HFFc6 (cell line): ENCODE measurements around the gene SCML1. TPM values are rescaled to one million over a fixed set of nuclear protein-coding genes. Genes with fewer than 3 reads are reported as not detected.

ENCODE experiments used
- DNase-seq: peaks from one replicate; pipeline ENCODE4 v3.0.0-alpha.2; 2018
- H3K27ac Mint-ChIP-seq: 2 replicates; pipeline ENCODE4 v1.8.0; 2020; ENCODE audit warnings: mild to moderate bottlenecking, mixed read lengths
- H3K27me3 Mint-ChIP-seq: 2 replicates; pipeline ENCODE4 v1.8.0; 2021; ENCODE audit warnings: mild to moderate bottlenecking, moderate library complexity, mixed read lengths; ENCODE audit not compliant: insufficient read depth
- H3K36me3 Mint-ChIP-seq: 2 replicates; pipeline ENCODE4 v1.8.0; 2021; ENCODE audit warnings: low read depth, mixed read lengths
- H3K4me1 Mint-ChIP-seq: 2 replicates; pipeline ENCODE4 v1.8.0; 2020; ENCODE audit warnings: low read depth, mixed read lengths
- H3K4me3 Mint-ChIP-seq: 2 replicates; pipeline ENCODE4 v1.8.0; 2020; ENCODE audit warnings: mild to moderate bottlenecking, moderate library complexity, mixed read lengths
- H3K9me3 Mint-ChIP-seq: 2 replicates; pipeline ENCODE4 v1.8.0; 2020; ENCODE audit warnings: mild to moderate bottlenecking, mixed read lengths
- total RNA-seq, 6 experiments: library from RNA; stranded (reverse); fragmentation: NEBNext Ultra II Directional; extraction: Animal tissue kit (Norgen Biotek cat#: 25700); gene quantifications; 2 replicates in 1 of 6; 3 replicates in 5 of 6; pipeline ENCODE4 v1.2.3, GENCODE V29; 2021
- TF ChIP-seq, protein P1 (sequence below): fragments of 200-600 bp; sonication (generic); IDR thresholded peaks from 2 replicates; pipeline ENCODE4 v1.5.0; 2021; ENCODE audit warnings: antibody characterized with exemption, mild to moderate bottlenecking

Gene SCML1
- total RNA-seq, 6 experiments from 2014 or later, result 7.3 to 11.3 (median 9.8) TPM

DNA sequence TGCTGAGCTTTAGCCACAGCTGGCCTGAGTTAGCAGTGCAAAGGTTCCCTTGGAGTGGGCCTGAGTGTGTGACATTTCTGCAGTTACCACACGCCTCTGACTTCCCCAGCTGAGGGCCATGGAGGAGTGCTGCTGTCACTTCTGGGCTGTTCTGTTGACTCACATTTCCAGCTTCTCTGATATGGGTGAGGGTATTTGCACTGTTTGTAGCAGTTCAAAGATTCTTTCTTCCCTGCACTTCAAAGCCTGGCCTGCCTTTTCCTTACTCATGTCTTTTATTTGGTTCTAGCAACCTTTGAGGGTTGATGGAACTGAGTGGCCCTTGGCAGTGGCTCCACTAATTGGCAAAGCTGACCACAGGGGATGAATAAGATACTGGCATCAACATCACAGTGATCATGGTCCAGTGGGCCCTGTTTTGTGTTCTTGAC lies 26.4 kb upstream of the SCML1 start:
- H3K27ac Mint-ChIP-seq, result no peak overlapping the region
- no peak for DNase-seq
- peaks cover 11% of the 10 kb centered on the region for H3K4me1 Mint-ChIP-seq
- TF ChIP-seq, protein P1, sequence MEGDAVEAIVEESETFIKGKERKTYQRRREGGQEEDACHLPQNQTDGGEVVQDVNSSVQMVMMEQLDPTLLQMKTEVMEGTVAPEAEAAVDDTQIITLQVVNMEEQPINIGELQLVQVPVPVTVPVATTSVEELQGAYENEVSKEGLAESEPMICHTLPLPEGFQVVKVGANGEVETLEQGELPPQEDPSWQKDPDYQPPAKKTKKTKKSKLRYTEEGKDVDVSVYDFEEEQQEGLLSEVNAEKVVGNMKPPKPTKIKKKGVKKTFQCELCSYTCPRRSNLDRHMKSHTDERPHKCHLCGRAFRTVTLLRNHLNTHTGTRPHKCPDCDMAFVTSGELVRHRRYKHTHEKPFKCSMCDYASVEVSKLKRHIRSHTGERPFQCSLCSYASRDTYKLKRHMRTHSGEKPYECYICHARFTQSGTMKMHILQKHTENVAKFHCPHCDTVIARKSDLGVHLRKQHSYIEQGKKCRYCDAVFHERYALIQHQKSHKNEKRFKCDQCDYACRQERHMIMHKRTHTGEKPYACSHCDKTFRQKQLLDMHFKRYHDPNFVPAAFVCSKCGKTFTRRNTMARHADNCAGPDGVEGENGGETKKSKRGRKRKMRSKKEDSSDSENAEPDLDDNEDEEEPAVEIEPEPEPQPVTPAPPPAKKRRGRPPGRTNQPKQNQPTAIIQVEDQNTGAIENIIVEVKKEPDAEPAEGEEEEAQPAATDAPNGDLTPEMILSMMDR, result no peak
- no peaks in the 10 kb centered on the region for H3K9me3 Mint-ChIP-seq
- no peaks in the 10 kb centered on the region for H3K27me3 Mint-ChIP-seq
- H3K36me3 Mint-ChIP-seq, result no peaks in the 10 kb centered on the region
- no peak overlapping the region for H3K4me3 Mint-ChIP-seq

DNA sequence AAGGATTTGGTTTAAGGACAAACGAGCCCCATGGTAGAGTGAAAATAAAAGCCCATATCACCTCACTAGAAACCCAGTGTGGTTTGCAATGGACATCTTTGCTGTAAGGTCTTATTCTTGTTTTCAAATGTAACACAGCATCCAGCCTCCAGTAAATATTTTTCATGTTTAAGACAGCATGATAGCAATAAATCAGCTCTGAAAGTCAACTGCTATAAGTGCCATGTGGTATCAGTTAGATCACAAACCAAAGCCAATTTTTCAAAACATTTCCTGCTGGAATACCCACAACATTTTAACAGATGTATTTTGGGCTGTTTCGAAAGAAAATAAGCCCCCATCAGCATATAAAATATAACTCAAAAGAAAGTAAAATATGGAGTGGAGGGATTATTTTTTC lies 24.0 kb upstream of the SCML1 start:
- no peaks in the 10 kb centered on the region for H3K9me3 Mint-ChIP-seq
- DNase-seq, result no peak
- no peaks in the 10 kb centered on the region for H3K4me1 Mint-ChIP-seq
- no peaks in the 10 kb centered on the region for H3K36me3 Mint-ChIP-seq
- no peak overlapping the region for H3K27ac Mint-ChIP-seq
- H3K27me3 Mint-ChIP-seq, result no peaks in the 10 kb centered on the region
- H3K4me3 Mint-ChIP-seq, result no peak overlapping the region
- TF ChIP-seq, protein P1, result no peak

DNA sequence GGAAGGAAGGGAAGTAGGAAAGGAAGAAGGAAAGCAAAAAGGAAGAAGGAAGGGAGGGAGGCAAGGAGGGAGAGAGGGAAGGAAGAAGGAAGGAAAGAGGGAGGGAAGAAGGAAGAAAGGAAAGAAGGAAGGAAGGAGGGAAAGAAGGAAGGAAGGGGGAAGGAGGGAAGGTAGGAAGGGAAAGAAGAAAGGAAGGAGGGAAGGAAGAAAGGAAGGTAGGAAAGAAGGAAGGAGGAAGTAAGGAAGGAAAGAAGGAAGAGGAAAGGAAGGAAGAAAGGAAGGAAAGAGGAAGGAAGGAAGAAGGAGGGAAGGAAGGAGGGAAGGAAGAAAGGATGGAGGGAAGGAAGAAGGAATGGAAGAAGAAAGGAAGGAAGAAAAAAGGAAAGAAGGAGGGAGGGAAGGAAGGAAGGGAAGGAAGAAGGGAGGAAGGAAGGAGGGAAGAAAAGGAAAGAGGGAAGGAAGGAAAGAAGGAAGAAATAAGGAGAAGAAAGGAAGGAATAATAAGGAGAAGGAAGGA lies 18.6 kb upstream of the SCML1 start:
- TF ChIP-seq, protein P1, result no peak
- no peak overlapping the region for H3K4me3 Mint-ChIP-seq
- no peak for DNase-seq
- H3K9me3 Mint-ChIP-seq, result no peaks in the 10 kb centered on the region
- no peaks in the 10 kb centered on the region; the same call in 1 of the 2 replicates for H3K27me3 Mint-ChIP-seq
- no peaks in the 10 kb centered on the region for H3K36me3 Mint-ChIP-seq
- no peak overlapping the region for H3K27ac Mint-ChIP-seq
- no peaks in the 10 kb centered on the region for H3K4me1 Mint-ChIP-seq

DNA sequence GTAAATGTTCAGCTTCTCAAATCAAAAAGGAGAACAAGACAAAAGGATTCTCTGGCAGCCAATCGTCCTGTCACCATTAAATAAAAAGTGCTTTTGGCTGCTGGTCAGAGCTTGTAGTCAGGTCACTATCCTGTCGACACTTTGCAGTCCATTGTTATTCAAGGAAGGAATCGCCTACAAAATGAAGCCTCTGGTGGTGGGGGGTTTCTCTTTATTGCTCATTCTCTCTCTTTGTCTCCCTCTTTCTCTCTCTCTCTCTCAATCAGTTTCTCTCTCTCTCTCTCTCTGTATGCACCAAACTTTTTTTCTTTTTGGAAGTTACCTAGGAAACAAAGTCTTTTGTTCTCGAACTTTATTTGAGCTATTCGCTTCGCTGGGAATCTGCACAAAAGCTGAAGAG lies 17.6 kb upstream of the SCML1 start:
- Mint-ChIP-seq H3K36me3 (no peaks in the 10 kb centered on the region), H3K4me3 (no peak overlapping the region), H3K27ac (no peak overlapping the region), H3K9me3 (no peaks in the 10 kb centered on the region), H3K27me3 (no peaks in the 10 kb centered on the region; the same call in 1 of the 2 replicates), H3K4me1 (no peaks in the 10 kb centered on the region)
- TF ChIP-seq, protein P1, result no peak
- no peak for DNase-seq

DNA sequence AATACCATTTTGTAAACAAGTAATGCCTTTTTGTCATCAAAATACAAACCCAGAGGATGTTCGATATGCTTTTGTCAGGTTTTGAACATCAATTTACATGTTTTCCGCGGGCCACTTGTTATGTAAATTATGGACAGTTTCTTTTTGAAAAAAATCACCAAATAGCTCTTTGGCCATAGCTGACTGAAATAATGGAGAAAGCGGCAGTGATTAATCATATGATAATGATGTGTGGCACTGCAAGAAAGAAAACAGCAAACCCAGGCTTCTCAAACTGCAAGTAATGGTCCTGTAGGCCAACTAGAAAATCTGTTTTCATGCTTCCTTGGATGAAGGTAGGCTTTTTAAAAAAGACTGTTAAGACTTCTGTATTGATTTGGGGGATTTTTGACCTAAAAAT lies 15.6 kb upstream of the SCML1 start:
- Mint-ChIP-seq H3K27me3 (no peaks in the 10 kb centered on the region; the same call in 1 of the 2 replicates), H3K9me3 (no peaks in the 10 kb centered on the region), H3K4me1 (0 out of 2 replicates have a peak, but pooled peaks cover 5% of the 10 kb centered on the region), H3K27ac (no peak overlapping the region), H3K36me3 (no peaks in the 10 kb centered on the region), H3K4me3 (no peak overlapping the region)
- TF ChIP-seq, protein P1, result no peak
- DNase-seq, result no peak
